GM21423 (cell line): ENCODE results near the gene MRPL40.
A peak's percentile ranks its signal among the peaks of the same experiment; 100 is the strongest.
"Not testable (repeated sequence)": the region's sequence is repeated elsewhere in the genome, so short reads cannot be mapped to it uniquely, and the experiment has no call there.

Experiments
- ATAC-seq: cut with Tn5 transposase; IDR thresholded peaks from one replicate; pipeline ENCODE4 v1.9.1; 2021; ENCODE audit warnings: mild to moderate bottlenecking, moderate library complexity; ENCODE audit not compliant: unreplicated experiment

MRPL40 gene

DNA sequence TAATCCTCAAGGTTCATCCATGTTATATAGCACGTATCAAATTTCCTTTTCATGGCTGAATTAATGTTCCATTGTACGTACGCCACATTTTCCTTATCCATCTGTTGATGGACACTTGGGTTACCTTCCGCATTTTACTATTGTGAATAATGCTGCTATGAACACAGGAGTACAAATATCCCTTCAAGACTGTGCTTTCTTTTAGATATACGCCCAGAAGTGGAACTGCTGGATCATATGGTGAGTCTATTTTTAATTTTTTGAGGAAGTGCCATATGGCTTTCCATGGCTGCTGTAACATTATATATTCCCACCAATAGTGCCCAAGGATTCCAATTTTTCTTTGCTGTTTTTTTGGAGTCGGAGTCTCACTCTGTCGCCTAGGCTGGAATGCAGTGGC is 6.0 kb downstream of the MRPL40 start:
- ATAC-seq: no peak

DNA sequence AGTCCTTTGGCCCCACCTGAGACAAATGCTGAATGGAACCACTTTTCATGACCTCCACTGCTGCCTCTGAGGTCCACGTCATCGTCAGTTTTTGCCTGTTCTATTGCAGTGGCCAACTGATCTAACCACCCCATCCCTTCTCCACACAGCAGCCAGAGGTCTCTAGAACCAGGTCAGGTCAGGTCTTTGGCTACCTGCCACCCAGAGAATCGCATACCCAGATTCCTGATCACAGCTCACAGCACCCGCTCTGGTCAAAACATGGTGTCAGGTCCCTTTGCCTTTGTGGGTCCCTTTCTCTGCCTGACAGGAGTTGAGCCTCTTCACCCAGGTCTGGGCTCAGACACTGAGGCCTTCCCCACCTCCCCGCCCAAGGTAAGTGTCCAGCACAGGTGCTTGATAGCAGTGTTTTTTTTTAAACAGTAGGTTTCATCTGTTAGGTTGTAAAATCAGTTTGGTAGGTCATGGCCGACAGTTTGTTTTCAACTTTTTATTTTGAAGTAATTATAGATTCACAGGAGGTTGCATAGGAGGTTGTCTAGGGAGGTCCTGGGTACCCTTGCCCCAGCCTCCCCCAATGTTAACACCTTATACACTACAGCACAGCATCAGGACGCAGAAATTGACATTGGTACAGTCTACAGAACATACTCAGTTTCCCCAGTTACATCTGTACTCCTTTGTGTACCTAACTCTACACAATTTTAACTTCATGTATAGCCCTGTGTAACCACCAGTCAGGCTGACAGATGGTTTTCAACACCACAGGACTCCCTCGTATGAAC is 8.3 kb downstream of the MRPL40 start:
- no peak for ATAC-seq

DNA sequence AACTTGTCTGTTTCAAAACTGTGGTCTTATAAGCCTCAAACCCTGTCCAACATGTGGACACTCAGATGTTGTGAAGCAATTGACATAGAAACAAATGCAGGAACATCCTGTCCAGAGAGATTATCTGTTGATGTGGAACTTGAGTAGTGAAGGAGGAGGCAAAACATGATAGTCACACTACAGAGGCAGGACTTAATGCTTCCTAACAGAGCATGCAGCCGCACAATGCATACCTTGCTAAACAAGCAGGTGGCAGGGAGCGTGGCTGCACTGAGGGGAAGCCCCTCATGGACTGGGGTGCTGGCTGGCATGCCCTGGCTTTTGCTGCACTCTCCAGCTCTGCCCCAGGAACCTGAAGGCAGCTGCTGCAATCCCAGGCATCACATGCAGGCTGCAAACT is 9.8 kb downstream of the MRPL40 start:
- ATAC-seq: no peak

DNA sequence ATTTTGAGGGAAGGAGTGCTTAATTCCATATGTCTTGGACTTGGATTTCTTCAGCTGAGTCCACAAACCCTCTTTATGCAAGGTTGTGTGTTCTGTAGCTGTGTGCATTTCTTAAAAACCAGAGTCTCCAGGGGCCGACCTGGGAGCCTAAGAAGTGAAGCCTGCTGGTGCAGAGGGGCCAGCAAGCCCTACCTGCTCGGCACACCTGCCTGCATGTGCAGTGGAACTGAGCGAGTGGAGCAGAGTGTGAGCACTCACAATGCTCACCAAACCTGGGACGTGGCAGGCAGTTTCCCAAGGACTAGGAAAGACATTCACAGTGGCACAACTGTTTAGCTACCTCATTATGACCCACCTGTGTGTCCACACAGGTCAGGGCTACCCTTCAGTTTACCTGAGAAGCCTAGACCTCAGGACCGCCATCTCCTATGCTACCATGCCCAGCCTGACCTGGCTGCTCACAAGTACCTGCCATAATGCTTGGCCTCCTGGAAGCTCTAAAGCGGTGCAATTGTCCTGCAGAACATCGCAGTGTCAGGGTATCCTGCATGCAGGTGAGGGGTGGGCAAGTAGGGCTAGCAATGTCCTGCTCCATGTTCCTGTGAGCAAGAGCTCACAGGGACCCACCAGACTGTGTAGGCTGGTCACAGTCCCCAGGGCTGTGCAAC is 11.3 kb downstream of the MRPL40 start:
- ATAC-seq: no peak

DNA sequence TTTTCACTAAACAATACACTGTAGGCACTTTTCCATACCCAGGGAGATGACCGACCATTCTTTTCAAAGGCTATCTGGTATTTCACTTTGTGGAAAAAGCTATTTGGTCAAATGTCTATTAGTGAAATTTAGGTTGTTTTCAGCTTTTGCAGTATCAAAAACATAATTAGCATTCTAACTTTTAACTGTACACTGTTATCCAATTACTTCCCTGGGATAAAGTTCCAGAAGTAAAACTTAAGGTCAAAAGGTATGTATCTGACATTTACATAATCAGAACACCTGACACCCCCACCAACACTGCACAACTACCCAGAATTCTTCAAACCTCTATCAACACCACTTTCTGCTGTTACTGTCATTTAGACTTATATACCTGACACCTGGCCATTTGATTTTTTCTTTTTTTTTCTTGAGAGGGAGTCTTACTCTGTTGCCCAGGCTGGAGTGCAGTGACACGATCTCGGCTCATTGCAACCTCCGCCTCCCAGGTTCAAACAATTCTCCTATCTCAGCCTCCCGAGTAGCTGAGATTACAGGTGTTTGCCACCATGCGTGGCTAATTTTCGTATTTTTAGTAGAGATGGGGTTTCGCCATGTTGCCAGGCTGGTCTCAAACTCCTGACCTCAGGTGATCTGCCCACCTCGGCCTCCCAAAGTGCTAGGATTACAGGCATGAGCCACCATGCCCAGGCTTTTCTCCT is 13.1 kb downstream of the MRPL40 start:
- not testable (repeated sequence) for ATAC-seq

DNA sequence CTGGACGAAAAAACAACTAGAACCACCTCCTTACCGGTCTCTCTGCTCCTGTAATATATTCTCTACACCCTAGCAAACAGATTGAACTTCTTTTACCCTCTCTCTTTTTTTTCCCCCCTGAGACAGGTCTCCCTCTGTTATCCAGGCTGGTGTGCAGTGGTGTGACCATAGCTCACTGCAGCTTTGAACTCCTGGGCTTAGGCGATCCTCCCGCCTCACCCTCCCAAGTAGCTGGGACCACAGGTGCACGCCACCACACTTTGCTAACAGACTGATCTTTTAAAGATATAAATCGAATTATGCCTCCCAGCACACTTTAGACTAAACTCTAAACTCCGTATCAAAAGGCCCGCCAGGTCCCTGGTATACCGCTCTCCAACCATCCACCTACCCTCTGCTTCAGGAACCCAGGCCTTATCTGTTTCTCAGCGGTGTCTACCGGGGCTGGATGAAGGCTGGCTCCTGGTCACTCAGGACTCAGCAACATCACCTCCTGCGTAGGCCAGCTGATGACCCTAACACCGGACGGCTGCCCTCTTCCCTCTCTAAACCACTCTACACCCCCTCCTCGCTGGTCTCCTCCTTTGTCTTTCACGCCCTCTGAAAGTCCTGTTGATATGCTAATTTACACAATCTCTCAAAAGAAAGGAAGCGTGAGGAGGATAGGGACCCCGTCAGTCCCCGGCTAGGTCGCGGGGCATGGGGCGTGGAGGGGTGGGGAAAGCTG is 14.4 kb downstream of the MRPL40 start:
- ATAC-seq: peak; percentile 6

DNA sequence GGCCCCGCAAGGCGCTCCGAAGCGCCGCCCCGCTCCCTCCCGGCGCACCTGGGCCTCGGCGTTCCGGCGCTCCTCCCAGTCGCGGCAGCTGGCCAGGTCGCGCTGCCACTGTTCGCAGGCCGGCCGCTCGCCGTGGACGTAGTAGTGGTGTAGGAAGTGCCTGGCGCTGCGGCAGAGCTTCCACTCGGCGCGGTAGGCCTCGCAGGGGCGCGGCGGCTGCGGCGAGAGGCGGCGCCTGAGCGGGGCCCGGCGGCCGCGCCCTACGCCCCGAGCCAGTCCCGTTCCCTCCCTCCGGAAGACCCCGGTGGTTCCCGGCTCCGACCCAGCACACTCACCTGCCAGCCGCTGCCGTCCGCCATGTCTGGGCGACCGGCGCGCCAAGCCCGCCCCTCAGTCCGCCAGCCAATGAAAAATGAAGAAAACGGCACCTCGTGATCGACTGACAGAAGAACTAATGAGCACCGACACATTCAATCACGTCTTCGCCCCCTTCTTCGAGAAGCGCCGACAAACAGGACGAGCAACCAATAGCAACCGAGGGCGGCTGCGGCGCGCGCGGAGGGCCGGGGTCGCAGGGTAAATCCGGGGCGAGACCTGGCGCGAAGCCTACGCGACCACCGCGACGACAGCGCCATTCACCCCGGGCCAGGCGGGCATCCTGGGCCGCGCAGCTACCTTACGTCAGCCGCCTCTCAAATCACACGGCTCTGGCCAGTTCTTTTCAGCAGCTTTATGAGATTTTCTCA is 15.2 kb downstream of the MRPL40 start, which contains the start of gene C22orf39:
C22orf39 (minus strand) TSS at position 382 of the 746 bp plus-strand sequence; CDS start at position 359, 23 bp downstream.
- ATAC-seq: peak; percentile 77

DNA sequence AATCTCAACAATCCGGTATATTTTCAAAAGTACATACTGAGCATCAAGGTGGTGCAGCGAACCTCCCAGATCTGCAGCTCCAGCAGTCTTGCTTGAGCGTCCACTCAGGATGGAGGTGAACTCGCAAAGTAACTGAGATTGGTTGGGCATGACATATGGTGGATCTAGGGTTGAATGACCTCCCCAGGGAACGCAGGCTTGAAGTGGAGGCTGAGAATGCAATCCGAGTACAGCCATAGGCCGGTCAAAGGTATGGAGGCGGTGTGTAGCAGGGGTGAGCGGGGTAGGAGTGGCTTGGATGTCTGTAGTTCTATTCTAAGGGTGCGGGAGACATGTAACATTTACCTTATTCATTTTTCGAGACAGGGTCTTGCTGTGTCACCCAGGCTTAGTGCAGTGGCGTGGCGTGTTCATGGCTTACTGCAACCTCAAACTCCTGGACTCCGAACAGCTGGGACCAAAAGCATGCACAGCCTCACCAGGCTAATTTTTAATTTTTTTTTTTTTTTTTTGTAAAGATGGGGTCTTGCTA is 15.8 kb downstream of the MRPL40 start:
- peak; percentile 47 for ATAC-seq

DNA sequence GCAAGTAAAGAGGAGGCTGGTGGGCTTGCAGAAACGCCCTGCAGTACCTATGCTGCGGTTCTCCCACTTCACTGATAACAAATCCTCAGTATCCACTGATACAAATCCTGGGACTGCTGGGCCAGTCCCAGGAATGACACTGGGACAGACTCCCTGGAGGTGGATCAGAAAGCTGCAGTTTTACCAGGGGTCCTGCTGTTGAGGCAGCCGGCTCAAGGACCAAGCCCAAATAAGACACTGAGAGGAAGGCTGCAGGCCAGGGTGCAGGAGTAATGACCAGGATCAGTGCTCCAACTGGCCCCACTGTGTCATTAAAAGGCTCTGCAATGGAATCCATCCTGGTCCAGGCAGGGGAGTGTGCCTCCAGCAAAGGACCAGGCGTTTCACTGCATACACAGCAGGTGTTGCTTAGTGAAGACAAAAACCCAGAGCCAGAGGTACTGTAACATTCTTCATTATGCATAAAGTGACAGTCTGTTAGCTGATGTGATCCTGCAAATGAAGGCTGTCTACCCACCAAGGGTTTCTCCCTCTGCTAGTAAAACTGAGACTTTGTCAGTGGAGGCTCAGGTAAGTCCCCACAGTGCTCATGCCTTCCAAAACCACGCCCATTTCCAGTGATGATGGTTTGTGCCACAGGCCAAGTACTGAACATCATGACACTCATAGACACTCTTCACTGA is 16.5 kb downstream of the MRPL40 start:
- no peak for ATAC-seq

DNA sequence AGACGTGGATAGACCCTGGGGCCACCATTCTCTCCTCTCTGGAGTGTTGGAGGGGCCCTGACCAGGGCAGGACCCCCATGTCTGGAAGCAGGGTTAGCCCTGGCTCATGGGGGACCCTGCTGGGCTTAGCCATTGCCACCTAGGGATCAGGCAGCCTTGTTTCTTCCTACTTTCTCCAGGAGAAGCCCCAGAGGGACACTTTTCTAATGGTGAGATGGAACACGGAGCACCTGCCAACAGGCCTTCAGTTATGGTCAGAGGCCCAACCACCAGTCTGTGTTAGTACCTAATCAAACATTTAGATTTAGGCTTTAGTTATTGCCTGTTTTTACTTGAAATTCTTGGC is 17.1 kb downstream of the MRPL40 start:
- ATAC-seq: no peak

DNA sequence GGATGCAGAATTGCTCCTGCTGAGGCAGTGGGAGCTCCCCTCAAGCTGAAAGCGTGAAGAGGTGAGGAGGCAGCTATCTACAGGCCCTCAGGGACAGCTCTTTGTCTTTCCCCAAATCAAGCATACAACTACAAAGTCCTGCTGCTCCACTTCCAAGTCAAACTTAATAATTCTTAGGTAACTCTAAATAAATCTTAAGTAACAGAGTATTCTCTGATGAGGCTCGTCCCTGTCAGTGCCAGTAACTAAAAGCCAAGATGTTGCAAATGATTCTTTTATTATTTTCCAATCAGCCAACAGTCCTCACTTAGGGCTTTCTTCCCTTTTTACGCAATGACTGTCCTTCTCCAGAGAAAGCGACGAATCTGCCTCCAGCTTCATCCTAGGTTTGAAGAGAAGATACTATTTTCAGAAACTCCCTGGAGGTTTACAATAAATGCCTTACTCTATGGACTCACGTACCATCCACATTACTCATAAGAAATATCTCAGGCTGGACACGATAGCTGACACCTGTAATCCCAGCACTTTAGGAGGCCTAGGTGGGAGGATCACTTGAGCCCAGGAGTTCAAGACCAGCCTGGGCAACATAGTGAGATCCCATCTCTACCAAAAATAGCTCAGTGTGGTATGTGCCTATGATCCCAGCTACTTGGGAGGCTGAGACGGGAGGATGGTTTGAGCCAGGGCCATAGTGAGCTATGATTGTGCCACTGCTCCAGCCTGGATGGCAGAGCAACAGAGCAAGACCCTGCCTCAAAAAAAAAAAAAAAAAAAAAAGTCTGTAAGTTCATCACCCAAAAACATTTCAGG is 18.2 kb downstream of the MRPL40 start:
- ATAC-seq: no peak

DNA sequence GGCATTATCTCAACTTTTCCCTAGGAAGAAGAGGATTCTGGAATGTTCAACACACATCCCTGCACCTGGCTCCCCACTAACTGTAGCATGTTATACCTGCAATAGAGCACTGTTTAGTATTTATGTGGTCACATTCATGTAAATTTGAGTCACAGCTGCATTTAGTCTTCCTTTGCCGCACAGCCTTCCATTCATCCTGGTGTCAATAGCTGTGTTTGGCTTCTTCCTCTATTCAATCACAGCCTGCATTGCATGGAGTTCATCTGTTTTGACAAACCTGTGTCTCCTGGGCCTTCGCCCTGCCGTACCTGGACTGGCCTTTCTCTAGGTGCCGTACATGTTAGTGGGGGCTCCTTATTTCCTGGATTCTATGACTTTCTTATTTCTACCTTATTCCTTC is 19.2 kb downstream of the MRPL40 start:
- no peak for ATAC-seq

DNA sequence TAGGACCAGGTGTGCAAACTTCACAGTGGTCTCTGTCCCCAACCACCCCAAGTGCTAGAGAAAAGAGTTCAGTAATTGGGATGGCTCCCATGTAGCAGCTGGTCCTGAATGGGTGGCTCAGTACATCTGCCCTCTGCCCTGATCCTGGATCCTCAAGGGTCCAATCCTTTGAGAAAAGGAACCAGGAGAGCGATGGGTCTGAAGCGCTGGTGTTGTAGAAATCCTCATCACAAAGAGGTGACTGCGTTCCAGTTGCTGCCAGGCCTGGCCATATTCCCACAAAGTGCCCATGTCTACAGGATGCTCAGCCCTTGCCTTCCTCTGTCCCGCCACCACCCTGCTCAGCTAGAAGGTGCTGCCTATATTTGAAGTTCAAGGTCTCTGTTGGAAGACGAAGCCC is 21.4 kb downstream of the MRPL40 start:
- ATAC-seq: no peak

DNA sequence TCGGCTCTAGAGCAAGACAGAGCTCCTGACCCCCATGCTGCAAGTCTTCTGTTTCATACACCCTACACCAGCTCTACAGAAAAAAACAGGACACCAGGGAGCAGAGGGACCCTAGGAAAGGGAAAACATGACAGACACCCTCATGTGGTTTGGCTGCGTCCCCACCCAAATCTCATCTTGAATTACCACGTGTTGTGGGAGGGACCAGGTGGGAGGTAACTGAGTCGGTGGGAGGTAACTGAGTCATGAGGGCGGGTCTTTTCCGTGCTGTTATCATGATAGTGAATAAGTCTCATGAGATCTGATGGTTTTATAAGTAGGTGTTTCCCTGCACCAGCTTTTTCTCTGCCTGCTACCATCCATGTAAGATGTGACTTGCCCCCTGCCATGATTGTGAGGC is 21.8 kb downstream of the MRPL40 start:
- ATAC-seq: no peak

DNA sequence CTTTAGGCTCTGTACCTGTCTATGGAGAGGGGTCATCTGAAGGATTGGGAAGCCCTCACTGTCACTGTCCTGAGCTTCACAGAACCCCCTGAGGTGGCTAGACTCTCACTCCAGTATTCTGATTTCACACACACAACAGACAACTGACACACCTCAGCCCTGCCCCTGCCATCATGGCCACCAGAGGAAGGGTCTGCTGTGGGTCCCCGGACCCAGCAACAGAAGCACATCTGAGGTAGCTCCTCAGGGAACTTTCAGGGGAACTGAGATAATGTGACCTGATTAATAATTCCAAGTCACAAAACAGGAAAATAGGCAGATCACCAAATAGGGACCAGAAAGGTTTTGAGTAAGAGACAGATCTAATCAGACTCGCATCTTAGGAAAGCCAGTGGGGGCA is 22.7 kb downstream of the MRPL40 start:
- no peak for ATAC-seq

DNA sequence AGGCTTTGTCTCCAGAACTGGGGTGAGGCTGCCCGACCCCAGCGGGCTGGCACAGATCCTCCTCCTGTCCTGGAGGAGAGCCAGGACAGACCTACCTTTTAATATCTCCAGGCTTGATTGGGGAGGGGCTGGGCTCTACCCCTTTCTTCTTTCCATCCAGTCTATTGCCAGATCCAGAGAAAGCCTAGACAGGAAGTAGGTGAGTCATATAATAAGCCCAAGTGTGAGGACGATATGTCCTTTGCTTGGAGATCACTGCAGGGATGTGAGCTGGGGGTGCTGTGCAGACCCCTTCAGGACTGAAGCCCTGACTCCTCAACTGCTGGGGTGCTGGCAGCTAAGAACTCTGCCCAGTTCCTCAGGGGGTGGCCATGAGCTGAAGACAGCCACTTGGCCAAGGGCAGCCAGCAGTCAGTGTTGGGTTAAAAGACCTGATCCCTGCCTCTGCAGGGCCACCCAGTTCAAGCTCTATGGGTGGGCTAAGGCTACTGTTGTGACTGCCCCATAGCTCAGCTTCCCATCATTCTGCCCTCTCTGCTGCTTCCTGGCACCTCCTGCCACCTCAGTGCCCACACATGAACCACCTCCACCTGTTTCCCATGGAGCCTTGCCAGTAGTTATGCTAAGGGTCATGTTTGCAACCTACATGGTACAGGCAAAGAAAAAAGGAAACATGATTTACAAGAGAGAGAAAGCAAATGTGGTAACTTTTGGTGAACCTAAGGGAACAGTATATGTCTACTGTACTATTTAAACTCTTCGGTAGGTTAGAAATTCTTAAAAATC is 23.4 kb downstream of the MRPL40 start:
- no peak for ATAC-seq

DNA sequence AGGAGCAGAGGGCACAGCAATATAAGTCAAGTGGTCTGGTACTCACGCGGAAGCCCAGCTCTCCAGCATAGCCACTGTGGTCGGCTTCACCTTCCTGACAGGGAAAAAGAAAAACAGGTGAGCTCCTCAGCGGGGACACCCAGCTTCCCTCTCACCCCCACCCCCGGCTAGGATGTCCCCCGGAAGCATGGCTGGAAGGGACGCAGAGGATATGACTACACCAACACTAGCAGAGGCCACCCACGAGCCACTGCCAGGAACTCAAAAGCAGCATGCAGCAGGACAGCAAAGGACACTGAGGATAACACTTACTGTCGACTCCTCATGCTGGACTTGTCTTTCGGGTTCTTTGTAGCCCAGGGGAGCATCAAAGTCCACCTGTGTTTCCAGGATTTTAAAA is 24.2 kb downstream of the MRPL40 start:
- no peak for ATAC-seq

DNA sequence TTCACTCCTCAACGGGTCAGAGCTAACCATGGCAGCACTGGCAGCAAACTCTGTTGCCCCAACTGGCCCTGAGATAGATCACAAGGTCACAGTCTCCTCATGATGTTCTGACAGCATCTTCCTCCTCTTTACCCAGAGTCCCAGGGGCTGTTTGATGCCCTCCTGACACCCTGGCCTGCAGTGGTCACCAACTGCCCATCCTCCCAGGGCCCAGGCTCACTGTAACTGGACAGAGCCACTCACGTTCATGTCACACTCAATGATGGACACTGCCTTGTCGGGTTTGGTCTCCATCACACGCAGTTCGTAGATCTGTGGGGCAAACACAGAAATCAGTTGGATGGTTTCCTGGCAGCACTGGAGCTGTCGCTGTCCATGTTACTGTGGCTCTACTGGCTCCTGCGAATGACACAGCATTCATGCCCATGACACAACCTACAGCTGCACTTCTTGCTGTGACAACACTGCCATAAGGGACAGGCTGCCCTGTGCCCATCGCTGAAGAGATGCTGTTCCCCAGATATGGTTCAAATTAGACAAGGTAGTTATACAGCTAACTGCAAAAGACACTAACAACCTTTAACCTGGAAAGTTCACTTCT is 25.6 kb downstream of the MRPL40 start:
- no peak for ATAC-seq
